K562 (cell line): Measurements from ENCODE around the gene DEGS1. TPM values are rescaled to one million over a fixed set of nuclear protein-coding genes. Genes with fewer than 3 reads are reported as not detected.
A peak's percentile ranks its signal among the peaks of the same experiment; 100 is the strongest.

Experiments used
- ATAC-seq: fragments of 200-7000 bp; cut with Tn5 transposase; 3 replicates; pipeline ENCODE4 v1.9.1; 2020; ENCODE audit warnings: moderate library complexity
- BruUV-seq: library from RNA; stranded (reverse); fragments of 400-500 nt; replicated peaks from 2 replicates; lab custom pipeline; 2021; lab: Mats Ljungman, UMichigan
- CTCF ChIA-PET: fragments of 300-600 bp; formaldehyde crosslinking; extraction: SDS; loops from one replicate; lab custom pipeline; 2021; ENCODE audit warnings: low intra/inter-chr PET ratio; lab: Yijun Ruan, JAX
- POLR2A ChIA-PET: fragments of 300-600, 350-650 bp; sonication (Branson Sonifier 250); formaldehyde crosslinking; extraction: SDS; loops from one replicate; lab custom pipeline; 2021; ENCODE audit warnings: antibody characterized with exemption, inconsistent platforms; lab: Yijun Ruan, JAX
- DNase-seq, 4 experiments: peaks; one replicate each; pipeline versions ENCODE4 v3.0.0 to v3.0.0-alpha.2; 2011 to 2018; ENCODE audit warnings: low spot score in 3 of 4, mixed read lengths in 3 of 4; ENCODE audit errors: extremely low read depth in 1 of 4
- FAIRE-seq: peaks from 2 replicates; lab custom pipeline; 2011; peaks lifted over from hg19 to GRCh38; lab: Jason Lieb, UNC
- H2AFZ ChIP-seq: 2 replicates; pipeline ENCODE4 v1.6.0; 2011; ENCODE audit warnings: low read depth, low read length, control low read depth, inconsistent platforms
- H3K27ac ChIP-seq: fragments of 200-600 bp; 3 replicates; pipeline ENCODE4 v1.8.0; 2011; ENCODE audit warnings: low read depth, mild to moderate bottlenecking, control low read depth, inconsistent platforms, low read length, moderate library complexity, mixed read lengths; ENCODE audit errors: extremely low read depth
- H3K27me3 ChIP-seq, 2 experiments: fragments of 300-600 bp in 1 of 2; 2 replicates in 1 of 2; 3 replicates in 1 of 2; pipeline versions ENCODE4 v1.6.0 to v1.8.0; 2011; ENCODE audit warnings: inconsistent platforms in 2 of 2, low read length in 2 of 2, mild to moderate bottlenecking in 1 of 2, mixed read lengths in 1 of 2, moderate library complexity in 1 of 2; ENCODE audit not compliant: control insufficient read depth in 2 of 2, insufficient read depth in 2 of 2
- H3K36me3 ChIP-seq: fragments of 300-600 bp; 3 replicates; pipeline ENCODE4 v1.8.0; 2011; ENCODE audit warnings: mild to moderate bottlenecking, low read length, inconsistent platforms; ENCODE audit not compliant: control insufficient read depth, insufficient read depth
- H3K4me1 ChIP-seq, 2 experiments: fragments of 200-600 bp in 1 of 2; replicated peaks in 1 of 2; 2 replicates in 1 of 2; 3 replicates in 1 of 2; pipeline versions ENCODE4 v1.5.1 to v1.8.0; 2011; ENCODE audit warnings: inconsistent platforms in 2 of 2, low read length in 2 of 2, mild to moderate bottlenecking in 1 of 2, mixed read lengths in 1 of 2, moderate library complexity in 1 of 2; ENCODE audit not compliant: control insufficient read depth in 2 of 2, insufficient read depth in 2 of 2
- H3K4me2 ChIP-seq: 2 replicates; pipeline ENCODE4 v1.6.1; 2011; ENCODE audit warnings: low read length, control low read depth, inconsistent platforms, mixed read lengths; ENCODE audit not compliant: insufficient read depth
- H3K4me3 ChIP-seq: fragments of 200-600 bp; sonication (generic), shearing (Covaris generic); 2 replicates; pipeline ENCODE4 v1.5.1; 2016; ENCODE audit warnings: control low read depth, inconsistent platforms
- H3K79me2 ChIP-seq: fragments of 200-600 bp; 3 replicates; pipeline ENCODE4 v1.8.0; 2011; ENCODE audit warnings: low read length, inconsistent platforms; ENCODE audit not compliant: control insufficient read depth, insufficient read depth
- H3K9ac ChIP-seq, 2 experiments: 2 replicates each; pipeline versions ENCODE4 v1.6.0 to v1.6.1; 2011; ENCODE audit warnings: low read depth in 2 of 2, low read length in 2 of 2, control low read depth in 1 of 2, inconsistent platforms in 1 of 2, mild to moderate bottlenecking in 1 of 2, mixed read lengths in 1 of 2; ENCODE audit not compliant: insufficient read depth in 1 of 2
- H3K9me1 ChIP-seq: one replicate; pipeline ENCODE4 v1.6.0; 2011; ENCODE audit warnings: inconsistent platforms, mild to moderate bottlenecking, low read length, moderate library complexity; ENCODE audit not compliant: control insufficient read depth, insufficient read depth
- H3K9me3 ChIP-seq: replicated peaks from 2 replicates; pipeline ENCODE4 v1.5.1; 2011; ENCODE audit warnings: low read depth, low read length, inconsistent platforms; ENCODE audit not compliant: control insufficient read depth, insufficient read depth
- H4K20me1 ChIP-seq: replicated peaks from 2 replicates; pipeline ENCODE4 v1.6.1; 2011; ENCODE audit warnings: low read length, inconsistent platforms, mixed read lengths; ENCODE audit not compliant: control insufficient read depth, insufficient read depth
- CHD7 ChIP-seq: fragments of 200-600 bp; sonication (generic); IDR thresholded peaks from one replicate; pipeline ENCODE4 v1.6.1; 2012; ENCODE audit warnings: mild to moderate bottlenecking, low read depth, low read length, inconsistent platforms
- MTA1 ChIP-seq: fragments of 450-650 bp; IDR thresholded peaks from 2 replicates; pipeline ENCODE4 v1.6.1; 2017; ENCODE audit warnings: borderline replicate concordance
- NR4A1 ChIP-seq, 2 experiments: fragments of 250-450 bp in 1 of 2; fragments of 450-650 bp in 1 of 2; sonication (Bioruptor Pico) in 1 of 2; IDR thresholded peaks; 2 replicates each; pipeline versions ENCODE4 v1.4.0 to v1.6.1; 2016 to 2020; ENCODE audit warnings: mild to moderate bottlenecking in 2 of 2, missing compliant biosample characterization in 1 of 2, missing genetic modification characterization in 1 of 2, moderate library complexity in 1 of 2
- RBM22 ChIP-seq: fragments of 200-400 bp; formaldehyde crosslinking; IDR thresholded peaks from 2 replicates; pipeline ENCODE4 v1.6.1; 2018; ENCODE audit warnings: low read length, low read depth; ENCODE audit not compliant: poor library complexity, severe bottlenecking
- SP2 ChIP-seq: IDR thresholded peaks from 2 replicates; pipeline ENCODE4 v1.6.1; 2011; ENCODE audit warnings: mild to moderate bottlenecking, low read depth, low read length, moderate library complexity; ENCODE audit not compliant: poor library complexity, severe bottlenecking; ENCODE audit errors: extremely low read depth
- WGBS: fragments of 100-300 bp; shearing (Covaris generic); methylation state at CpG from one replicate; pipeline ENCODE4 v1.1.6; 2016; ENCODE audit warnings: low coverage, mixed read lengths; ENCODE audit not compliant: insufficient coverage; ENCODE audit errors: missing lambda C conversion rate; 5-methylcytosine and 5-hydroxymethylcytosine counted together
- in situ Hi-C: fragments of 300-500 bp; cut with MboI; formaldehyde crosslinking; loops from 4 replicates; pipeline ENCODE4 v1.15.0; 2018; ENCODE audit warnings: inconsistent platforms, mixed read lengths
- intact Hi-C: fragments of 100-400 bp; cut with micrococcal nuclease; formaldehyde crosslinking; loops from 2 replicates; pipeline ENCODE4 v1.14.2; 2022
- polyA plus RNA-seq, 8 experiments: library from polyadenylated mRNA; depleted of rRNA in 4 of 8; stranded (reverse) in 5 of 8; unstranded in 3 of 8; fragments of >200 nt; fragmentation: Nextera tagmentation in 2 of 8; fragmentation: Illumina TruSeq in 1 of 8; extraction: Ambion mirVana in 2 of 8; extraction: Trizol in 1 of 8; gene quantifications; 2 replicates each; pipeline versions ENCODE4 v1.2.1 to v1.2.3, GENCODE V29; 2011 to 2014; ENCODE audit warnings: inconsistent platforms in 1 of 8, missing spikeins in 1 of 8
- total RNA-seq, 7 experiments: library from RNA; depleted of rRNA in 6 of 7; stranded (reverse); fragments of >200 nt in 6 of 7; fragmentation: Illumina TruSeq in 2 of 7; extraction: Trizol in 2 of 7; gene quantifications; 2 replicates each; pipeline versions ENCODE4 v1.2.1 to v1.2.3, GENCODE V29; 2011 to 2021; ENCODE audit warnings: low replicate concordance in 1 of 7

The DEGS1 gene
- total and polyA plus RNA-seq, 9 of the 15 experiments (the other 6 are each of a cell fraction or from before 2014, with no cell fraction given), result 12.3 to 95.0 (median 38.8) TPM

GRCh38 chr1:224183591-224184312, 712 bp downstream of the DEGS1 start (continued):
- no peak for TF ChIP-seq NR4A1 (CRISPR knock-in tag; IDR thresholded peaks at IDR 0.05)
- TF ChIP-seq NR4A1 (tag; IDR thresholded peaks at IDR 0.05), result 0 out of 2 replicates have a peak, but pooled peaks have one; percentile 13
- no peak for TF ChIP-seq SP2

GRCh38 chr1:224185208-224185607, 2.2 kb downstream of the DEGS1 start:
- H3K36me3 ChIP-seq, result peaks cover 39% of the 10 kb centered on the region
- POLR2A ChIA-PET, result interaction anchor here (0.7 to 2.9 kb wide), 4 partner anchors 12 to 63 kb away, joined by 3 to 10 read pairs (median 6); no protein-coding TSS in a partner anchor
- H3K4me3 ChIP-seq, result peak overlapping the region; percentile 82; the same call in 1 of the 2 replicates
- DNase-seq (no peak), FAIRE-seq (no peak), ATAC-seq (no peak)
- no peaks in the 10 kb centered on the region; the same call in 1 of the 2 replicates for H3K9me3 ChIP-seq
- H3K79me2 ChIP-seq, result peaks cover 70% of the 10 kb centered on the region
- intact Hi-C loops (no loop called here), in situ Hi-C loops (no loop called here)
- peak overlapping the region; percentile 79 for H3K4me2 ChIP-seq
- H2AFZ ChIP-seq, result no peak overlapping the region
- peaks cover 14 to 31% of the 10 kb centered on the region in 2 experiments; a peak in 4 of 5 replicates for H3K4me1 ChIP-seq
- H3K27ac ChIP-seq, result no peak overlapping the region; the same call in 2 of the 3 replicates
- H3K27me3 ChIP-seq, result no peaks in the 10 kb centered on the region
- 0 out of 2 replicates have a peak, but pooled peaks cover 3% of the 10 kb centered on the region for H4K20me1 ChIP-seq
- H3K9me1 ChIP-seq, result no peaks in the 10 kb centered on the region
- H3K9ac ChIP-seq, result peak overlapping the region; percentile 62 to 91
- 84% methylated on average over 8 of the region's 8 CpGs for WGBS
- no TSS peak for BruUV-seq
- CTCF ChIA-PET, result no interaction called here
- no peak for TF ChIP-seq MTA1
- TF ChIP-seq CHD7, result no peak
- no peak for TF ChIP-seq RBM22
